ENCODE measurements around the gene PROSER3. TPM values are rescaled to one million over a fixed set of nuclear protein-coding genes. Genes with fewer than 3 reads are reported as not detected.

The PROSER3 gene
- total and polyA plus RNA-seq, 2 donors (not counting 3 experiments of a cell fraction or from before 2014, with no cell fraction given): 18.3 to 28.3 TPM

- Histone ChIP-seq H4K20me1 (replicated peaks; ENCODE audit: control insufficient read depth, extremely low read depth, insufficient read depth, low read length) (no peaks in the 10 kb centered on the region), H2AFZ (ENCODE audit: low read depth, low read length) (no peak overlapping the region), H3K9me1 (replicated peaks; ENCODE audit: control insufficient read depth, extremely low read depth, insufficient read depth, low read length) (no peaks in the 10 kb centered on the region), H3K4me1 (ENCODE audit: control insufficient read depth, extremely low read depth, insufficient read depth, low read length) (no peaks in the 10 kb centered on the region), H3K9ac (replicated peaks; ENCODE audit: extremely low read depth, insufficient read depth, low read length) (no peak overlapping the region), H3K27ac (ENCODE audit: insufficient read depth, low read depth, low read length) (no peak overlapping the region), H3K36me3 (ENCODE audit: control insufficient read depth in 2 of 2, extremely low read depth in 1 of 2, insufficient read depth in 2 of 2, low read length in 2 of 2) (peaks cover 28 to 89% of the 10 kb centered on the region in 2 experiments), H3K4me2 (ENCODE audit: insufficient read depth, low read length) (no peak overlapping the region), H3K79me2 (ENCODE audit: control insufficient read depth, insufficient read depth, low read length) (no peaks in the 10 kb centered on the region), H3K4me3 (replicated peaks in 1 of 3; ENCODE audit: insufficient read depth in 1 of 3, low read depth in 1 of 3, low read length in 3 of 3) (no peak overlapping the region), H3K9me3 (replicated peaks; ENCODE audit: control insufficient read depth, insufficient read depth, low read length) (no peaks in the 10 kb centered on the region), H3K27me3 (ENCODE audit: control insufficient read depth in 2 of 2, insufficient read depth in 2 of 2, low read length in 2 of 2) (no peaks in the 10 kb centered on the region)
- ChIA-PET CTCF (interaction anchor here (0.6 to 1.6 kb wide), 2 partner anchors 13 to 21 kb away, joined by 3 read pairs; partner anchors contain the start of gene LIN37), POLR2A (no interaction called here)
- no TSS peak for BruUV-seq (replicated peaks)
- DNase-seq (ENCODE audit: low read depth, low spot score) (no peak), FAIRE-seq (no peak)
- intact Hi-C loops (cut with micrococcal nuclease) (no loop called here), dilution Hi-C loops (cut with MboI; ENCODE audit: extremely low pct_ligation_motif_present, low sequenced_read_pairs) (no loop called here)
- TF ChIP-seq CTCF (IDR thresholded peaks at IDR 0.05; ENCODE audit: extremely low read depth in 1 of 2, insufficient read depth in 1 of 2, low read depth in 1 of 2, low read length in 2 of 2) (no peak), JUN (IDR thresholded peaks at IDR 0.05; ENCODE audit: borderline replicate concordance, insufficient read depth, insufficient read length, low read depth) (no peak)
Measured at GRCh38 chr19:35727053-35727955, 30.7 kb upstream of the PROSER3 start.
